Heart left ventricle (tissue), 13 donors: ENCODE results near the gene SNTA1.

Source experiments
- CTCF ChIP-seq, 12 donors: fragments of 200-600 bp; sonication (generic) in 4 of 12; IDR thresholded peaks; one replicate each; pipeline versions ENCODE4 v1.5.0 to v1.8.0; 2018 to 2022; ENCODE audit warnings: antibody characterized with exemption in 12 of 12, mild to moderate bottlenecking in 5 of 12
- POLR2A ChIP-seq, 2 donors: fragments of 450-650 bp; IDR thresholded peaks; one replicate each; pipeline ENCODE4 v1.6.1; 2017; ENCODE audit warnings: antibody characterized with exemption in 2 of 2, mild to moderate bottlenecking in 2 of 2, moderate library complexity in 2 of 2
- donor health status: ischemic (EF 13 %, LVEDD 7.1; RV severe dilation, severe dysfunction).
- donor health status: DM: no; HTN: yes; CAD: no.
- donor health status: DM: no; HTN: no; CAD: no.
- donor health status: ischemic (EF 25% LVEDD 6.9; RV normal size, moderate dysfunction).
- donor health status: ischemic (EF 25% LVEDD 5.7; RV mildly dilated, moderate dysfunction).
- donor health status: ischemic (EF 35%, LVEDD 5.7; RV mildly dilated, moderate dysfunction).
- donor health status: nonischemic (EF 11% LVEDD 7.7; RV severe dilation, severe dysfunction).
- donor health status: DM: yes; HTN: yes; CAD: no.
- donor health status: PGD.
- donor health status: ischemic (EF 29% LVEDD 5.4; RV normal size, mild dysfunction).
- donor health status: nonischemic (EF 23%, LVEDD 6.1; RV moderate dilation, normal function).

GRCh38 chr20:33388268-33388667 is 55.3 kb downstream of the SNTA1 start:
- TF ChIP-seq CTCF (IDR thresholded peaks at IDR 0.05) (no peak), POLR2A (IDR thresholded peaks at IDR 0.05) (no peak)
